Nephron progenitor cell (in vitro differentiated cells): ENCODE measurements around the gene UBE2L3.

Experiments
- DNase-seq: peaks from one replicate; pipeline ENCODE4 v3.0.0; 2021
- H3K27ac Mint-ChIP-seq: 2 replicates; pipeline ENCODE4 v1.8.0; 2021; ENCODE audit warnings: mild to moderate bottlenecking, moderate library complexity, mixed read lengths
- H3K27me3 Mint-ChIP-seq: 2 replicates; pipeline ENCODE4 v1.8.0; 2021; ENCODE audit warnings: mild to moderate bottlenecking, low read depth, mixed read lengths; ENCODE audit not compliant: poor library complexity
- H3K36me3 Mint-ChIP-seq: 2 replicates; pipeline ENCODE4 v1.8.0; 2021; ENCODE audit warnings: low read depth, mixed read lengths
- H3K4me1 Mint-ChIP-seq: 2 replicates; pipeline ENCODE4 v1.8.0; 2021; ENCODE audit warnings: mixed read lengths
- H3K4me3 Mint-ChIP-seq: 2 replicates; pipeline ENCODE4 v1.8.0; 2021; ENCODE audit warnings: mild to moderate bottlenecking, moderate library complexity, mixed read lengths
- H3K9me3 Mint-ChIP-seq: 2 replicates; pipeline ENCODE4 v1.8.0; 2021; ENCODE audit warnings: mild to moderate bottlenecking, moderate library complexity, mixed read lengths
- CTCF ChIP-seq: fragments of 200-600 bp; sonication (generic); IDR thresholded peaks from 2 replicates; pipeline ENCODE4 v1.5.0; 2021; ENCODE audit warnings: antibody characterized with exemption

The UBE2L3 gene

GRCh38 chr22:21661991-21662390 lies 94.5 kb downstream of the UBE2L3 start:
- DNase-seq: no peak
- Mint-ChIP-seq H3K9me3 (no peaks in the 10 kb centered on the region), H3K4me3 (no peak overlapping the region), H3K4me1 (peaks cover 33% of the 10 kb centered on the region), H3K27ac (no peak overlapping the region), H3K36me3 (no peaks in the 10 kb centered on the region), H3K27me3 (peaks cover 8% of the 10 kb centered on the region)
- no peak for TF ChIP-seq CTCF

GRCh38 chr22:21663738-21664137 lies 96.2 kb downstream of the UBE2L3 start:
- Mint-ChIP-seq H3K4me1 (peaks cover 32% of the 10 kb centered on the region), H3K9me3 (no peaks in the 10 kb centered on the region), H3K27ac (no peak overlapping the region), H3K27me3 (peaks cover 8% of the 10 kb centered on the region), H3K36me3 (peaks cover 5% of the 10 kb centered on the region), H3K4me3 (peak overlapping the region; percentile 24)
- DNase-seq: no peak
- no peak for TF ChIP-seq CTCF

- Mint-ChIP-seq H3K4me3 (peak overlapping the region; percentile 97), H3K27me3 (peaks cover 10% of the 10 kb centered on the region), H3K27ac (no peak overlapping the region), H3K4me1 (peaks cover 30% of the 10 kb centered on the region), H3K9me3 (no peaks in the 10 kb centered on the region), H3K36me3 (peaks cover 13% of the 10 kb centered on the region)
- TF ChIP-seq CTCF: no peak
- no peak for DNase-seq
Observed at GRCh38 chr22:21665047-21665851, 97.7 kb downstream of the UBE2L3 start.

- peak overlapping the region; percentile 97 for H3K4me3 Mint-ChIP-seq
- DNase-seq: no peak
- H3K9me3 Mint-ChIP-seq: no peaks in the 10 kb centered on the region
- H3K36me3 Mint-ChIP-seq: peaks cover 25% of the 10 kb centered on the region
- peaks cover 10% of the 10 kb centered on the region for H3K27me3 Mint-ChIP-seq
- TF ChIP-seq CTCF: no peak
- peaks cover 26% of the 10 kb centered on the region for H3K4me1 Mint-ChIP-seq
- peak overlapping the region; percentile 85 for H3K27ac Mint-ChIP-seq
Observed at GRCh38 chr22:21666786-21667185, 99.3 kb downstream of the UBE2L3 start.

- DNase-seq: no peak
- no peak overlapping the region for H3K27ac Mint-ChIP-seq
- H3K4me3 Mint-ChIP-seq: no peak overlapping the region
- no peak for TF ChIP-seq CTCF
- H3K36me3 Mint-ChIP-seq: peaks cover 32% of the 10 kb centered on the region
- H3K4me1 Mint-ChIP-seq: peaks cover 21% of the 10 kb centered on the region
- H3K9me3 Mint-ChIP-seq: no peaks in the 10 kb centered on the region
- peaks cover 3% of the 10 kb centered on the region for H3K27me3 Mint-ChIP-seq
Observed at GRCh38 chr22:21669026-21669425, 101.5 kb downstream of the UBE2L3 start.

- Mint-ChIP-seq H3K4me1 (peaks cover 5% of the 10 kb centered on the region), H3K27me3 (peaks cover 3% of the 10 kb centered on the region), H3K27ac (no peak overlapping the region), H3K36me3 (peaks cover 62% of the 10 kb centered on the region), H3K9me3 (peaks cover 14% of the 10 kb centered on the region), H3K4me3 (no peak overlapping the region)
- DNase-seq: no peak
- no peak for TF ChIP-seq CTCF
Observed at GRCh38 chr22:21672107-21672629, 104.7 kb downstream of the UBE2L3 start.
